Activated T-cell treated with anti-CD3 and anti-CD28 coated beads, Interleukin-2, amount 50 U/mL, for 72 hours (primary cell): Measurements from ENCODE around the gene ANKRD18B. TPM values are rescaled to one million over a fixed set of nuclear protein-coding genes. Genes with fewer than 3 reads are reported as not detected.
"Not testable (repeated sequence)": the region's sequence is repeated elsewhere in the genome, so short reads cannot be mapped to it uniquely, and the experiment has no call there.

ENCODE experiments used
- ATAC-seq, 2 donors: fragments of 150-1000 bp; cut with Tn5 transposase; replicated peaks in 1 of 2; 2 replicates each; pipeline ENCODE4 v1.10.0; 2021; ENCODE audit warnings: moderate library complexity in 2 of 2, mild to moderate bottlenecking in 1 of 2
- DNase-seq, 2 donors: peaks; one replicate each; pipeline ENCODE4 v3.0.0; 2021 to 2022; ENCODE audit warnings: mixed read lengths in 1 of 2
- H3K27ac Mint-ChIP-seq: one replicate; pipeline ENCODE4 v1.8.0; 2022; ENCODE audit warnings: mild to moderate bottlenecking, moderate library complexity, mixed read lengths
- H3K27me3 Mint-ChIP-seq: one replicate; pipeline ENCODE4 v1.8.0; 2022; ENCODE audit warnings: low read depth, mixed read lengths
- H3K36me3 Mint-ChIP-seq, 2 donors: one replicate each; pipeline ENCODE4 v1.8.0; 2022; ENCODE audit warnings: mixed read lengths in 2 of 2, mild to moderate bottlenecking in 1 of 2; ENCODE audit not compliant: insufficient read depth in 2 of 2
- H3K4me1 Mint-ChIP-seq: one replicate; pipeline ENCODE4 v1.8.0; 2022; ENCODE audit warnings: low read depth, mixed read lengths
- H3K4me3 Mint-ChIP-seq, 2 donors: one replicate each; pipeline ENCODE4 v1.8.0; 2022; ENCODE audit warnings: mild to moderate bottlenecking in 2 of 2, mixed read lengths in 2 of 2, moderate library complexity in 2 of 2
- H3K9me3 Mint-ChIP-seq, 2 donors: one replicate each; pipeline ENCODE4 v1.8.0; 2022; ENCODE audit warnings: mixed read lengths in 2 of 2
- total RNA-seq, 2 donors: library from RNA; stranded (reverse); gene quantifications; one replicate each; pipeline ENCODE4 v1.2.3, GENCODE V29; 2022

The ANKRD18B gene
- total RNA-seq, 2 donors from 2014 or later: 0.48 to 1.9 TPM

- not testable (repeated sequence) for H3K4me3 Mint-ChIP-seq, ATAC-seq, H3K27ac Mint-ChIP-seq, H3K36me3 Mint-ChIP-seq, H3K9me3 Mint-ChIP-seq, DNase-seq
- peaks cover 11% of the 10 kb centered on the region for H3K4me1 Mint-ChIP-seq
- peaks cover 12% of the 10 kb centered on the region for H3K27me3 Mint-ChIP-seq
These were observed 11.5 kb upstream of the ANKRD18B start for GRCh38 chr9:33512535-33512934.

- H3K4me3 Mint-ChIP-seq, DNase-seq, ATAC-seq, H3K27ac Mint-ChIP-seq, H3K4me1 Mint-ChIP-seq, H3K36me3 Mint-ChIP-seq, H3K9me3 Mint-ChIP-seq: not testable (repeated sequence)
- H3K27me3 Mint-ChIP-seq: peaks cover 12% of the 10 kb centered on the region
These were observed 8.6 kb upstream of the ANKRD18B start for GRCh38 chr9:33515342-33515995.

GRCh38 chr9:33516397-33516796 is 7.7 kb upstream of the ANKRD18B start:
- not testable (repeated sequence) for H3K27ac Mint-ChIP-seq, H3K4me1 Mint-ChIP-seq, DNase-seq, H3K36me3 Mint-ChIP-seq, ATAC-seq, H3K4me3 Mint-ChIP-seq, H3K9me3 Mint-ChIP-seq
- peaks cover 12% of the 10 kb centered on the region for H3K27me3 Mint-ChIP-seq

GRCh38 chr9:33517373-33517772 is 6.7 kb upstream of the ANKRD18B start:
- Mint-ChIP-seq H3K27me3 (peaks cover 21% of the 10 kb centered on the region), H3K27ac (no peak overlapping the region), H3K36me3 (no peaks in the 10 kb centered on the region), H3K4me1 (no peaks in the 10 kb centered on the region), H3K4me3 (no peak overlapping the region), H3K9me3 (no peaks in the 10 kb centered on the region)
- no peak for ATAC-seq
- no peak for DNase-seq

- peaks cover 22% of the 10 kb centered on the region for H3K27me3 Mint-ChIP-seq
- not testable (repeated sequence) for H3K4me3 Mint-ChIP-seq
These were observed 6.0 kb upstream of the ANKRD18B start for GRCh38 chr9:33517934-33518577.

GRCh38 chr9:33521861-33522260 is 2.2 kb upstream of the ANKRD18B start:
- DNase-seq, H3K36me3 Mint-ChIP-seq, H3K9me3 Mint-ChIP-seq, ATAC-seq, H3K27ac Mint-ChIP-seq, H3K4me3 Mint-ChIP-seq: not testable (repeated sequence)
- Mint-ChIP-seq H3K27me3 (peaks cover 39% of the 10 kb centered on the region), H3K4me1 (peaks cover 12% of the 10 kb centered on the region)

More at GRCh38 chr9:33517934-33518577, 6.0 kb upstream of the ANKRD18B start:
- H3K27ac Mint-ChIP-seq, ATAC-seq, DNase-seq, H3K4me1 Mint-ChIP-seq, H3K36me3 Mint-ChIP-seq, H3K9me3 Mint-ChIP-seq: not testable (repeated sequence)

- Mint-ChIP-seq H3K9me3 (no peaks in the 10 kb centered on the region), H3K27ac (peak overlapping the region; percentile 18), H3K36me3 (no peaks in the 10 kb centered on the region), H3K4me1 (peaks cover 12% of the 10 kb centered on the region), H3K27me3 (peaks cover 64% of the 10 kb centered on the region), H3K4me3 (peak overlapping the region; percentile 94 to 95)
- ATAC-seq (peak; percentile 40 to 46), DNase-seq (peak; percentile 18 to 21)
These were observed 376 bp downstream of the ANKRD18B start for GRCh38 chr9:33524306-33524947.

GRCh38 chr9:33528069-33528468 is 4.0 kb downstream of the ANKRD18B start:
- not testable (repeated sequence) for H3K9me3 Mint-ChIP-seq, H3K36me3 Mint-ChIP-seq, ATAC-seq, H3K27ac Mint-ChIP-seq, DNase-seq, H3K4me3 Mint-ChIP-seq
- Mint-ChIP-seq H3K27me3 (peaks cover 64% of the 10 kb centered on the region), H3K4me1 (peaks cover 12% of the 10 kb centered on the region)

- H3K4me3 Mint-ChIP-seq, DNase-seq, H3K9me3 Mint-ChIP-seq, H3K4me1 Mint-ChIP-seq, H3K36me3 Mint-ChIP-seq, H3K27ac Mint-ChIP-seq, ATAC-seq: not testable (repeated sequence)
- H3K27me3 Mint-ChIP-seq: peaks cover 23% of the 10 kb centered on the region
These were observed 9.9 kb downstream of the ANKRD18B start for GRCh38 chr9:33533958-33534357.

GRCh38 chr9:33535541-33535940 is 11.5 kb downstream of the ANKRD18B start:
- H3K9me3 Mint-ChIP-seq: no peaks in the 10 kb centered on the region
- H3K27me3 Mint-ChIP-seq: peaks cover 14% of the 10 kb centered on the region
- no peak overlapping the region for H3K4me3 Mint-ChIP-seq
- ATAC-seq (no peak), DNase-seq (no peak)
- H3K27ac Mint-ChIP-seq: no peak overlapping the region
- H3K4me1 Mint-ChIP-seq: no peaks in the 10 kb centered on the region
- H3K36me3 Mint-ChIP-seq: no peaks in the 10 kb centered on the region

- H3K27me3 Mint-ChIP-seq: peaks cover 37% of the 10 kb centered on the region
- H3K9me3 Mint-ChIP-seq, H3K27ac Mint-ChIP-seq, H3K4me3 Mint-ChIP-seq, H3K4me1 Mint-ChIP-seq, H3K36me3 Mint-ChIP-seq, DNase-seq: not testable (repeated sequence)
- peak; percentile 50 to 73 for ATAC-seq
These were observed 19.4 kb downstream of the ANKRD18B start for GRCh38 chr9:33543463-33543862.

GRCh38 chr9:33545715-33546114 is 21.7 kb downstream of the ANKRD18B start:
- H3K36me3 Mint-ChIP-seq, H3K9me3 Mint-ChIP-seq, ATAC-seq, H3K27ac Mint-ChIP-seq, DNase-seq, H3K4me1 Mint-ChIP-seq, H3K4me3 Mint-ChIP-seq: not testable (repeated sequence)
- H3K27me3 Mint-ChIP-seq: peaks cover 50% of the 10 kb centered on the region

- H3K27ac Mint-ChIP-seq, DNase-seq, ATAC-seq, H3K4me1 Mint-ChIP-seq, H3K4me3 Mint-ChIP-seq, H3K9me3 Mint-ChIP-seq, H3K36me3 Mint-ChIP-seq: not testable (repeated sequence)
- H3K27me3 Mint-ChIP-seq: peaks cover 64% of the 10 kb centered on the region
These were observed 24.8 kb downstream of the ANKRD18B start for GRCh38 chr9:33548816-33549215.
